NCI-H748 treated with DMSO at 0.1 percent for 48 hours (cell line): ENCODE measurements around the gene LHX5.

Experiments used
- DNase-seq: peaks from one replicate; lab custom pipeline; 2025; lab: John Stamatoyannopoulos, UW

Gene LHX5

DNA sequence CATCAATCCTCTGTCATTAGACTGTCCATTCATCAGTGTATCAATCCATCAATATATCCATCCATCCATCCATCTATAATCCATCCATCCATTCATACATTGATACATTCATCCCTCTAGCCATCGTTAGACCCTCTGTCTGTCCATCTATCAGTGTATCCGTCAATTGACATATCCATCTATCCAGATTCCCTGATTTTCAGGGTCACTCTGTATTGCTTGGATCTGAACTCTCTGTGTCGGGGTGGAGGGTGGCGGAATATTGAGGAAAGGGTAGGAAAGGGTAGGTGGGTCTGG is 32.4 kb downstream of the LHX5 start:
- no peak for DNase-seq

DNA sequence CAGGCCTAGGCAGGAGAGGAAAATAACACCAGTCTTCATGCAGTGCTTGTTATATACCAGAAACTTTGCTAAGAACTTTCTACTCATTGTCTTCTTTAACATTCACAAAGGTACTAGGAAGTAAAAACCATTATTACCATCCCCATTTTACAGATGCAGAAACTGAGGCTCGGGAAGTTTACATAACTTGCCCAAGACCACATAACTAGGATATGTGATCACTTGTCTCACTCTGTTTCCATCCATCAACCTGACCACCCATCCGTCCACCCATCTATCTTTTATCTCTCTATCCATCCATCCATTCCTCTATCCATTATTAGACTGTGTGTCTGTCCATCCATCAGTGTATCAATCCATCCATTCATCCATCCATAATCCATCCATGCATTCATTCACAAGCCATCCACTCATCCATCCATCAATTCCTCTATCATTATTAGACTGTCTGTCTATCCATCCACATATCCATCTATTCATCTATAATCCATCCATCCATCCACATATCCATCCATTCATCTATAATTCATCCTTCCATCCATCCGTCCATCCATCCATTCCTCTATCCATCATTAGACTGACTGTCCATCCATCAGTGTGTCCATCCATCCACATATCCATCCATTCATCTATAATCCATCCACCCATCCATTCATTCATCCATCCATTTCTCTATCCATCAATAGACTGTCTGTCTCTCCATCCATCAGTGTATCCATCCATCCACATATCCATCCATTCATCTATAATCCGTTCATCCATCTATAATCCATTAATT is 33.0 kb downstream of the LHX5 start:
- no peak for DNase-seq

DNA sequence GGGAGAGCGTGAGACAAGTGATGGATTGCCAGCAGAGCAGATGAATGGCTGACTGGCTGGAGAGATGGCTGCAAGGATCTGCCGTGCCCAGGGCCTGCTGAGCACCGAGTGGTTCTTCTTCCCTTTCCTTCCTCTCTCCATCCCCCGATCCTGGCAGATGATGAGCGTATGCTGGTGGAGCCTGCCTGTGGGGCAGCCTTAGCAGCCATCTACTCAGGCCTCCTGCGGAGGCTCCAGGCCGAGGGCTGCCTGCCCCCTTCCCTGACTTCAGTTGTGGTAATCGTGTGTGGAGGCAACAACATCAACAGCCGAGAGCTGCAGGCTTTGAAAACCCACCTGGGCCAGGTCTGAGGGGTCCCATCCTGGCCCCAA is 34.0 kb downstream of the LHX5 start:
- no peak for DNase-seq

DNA sequence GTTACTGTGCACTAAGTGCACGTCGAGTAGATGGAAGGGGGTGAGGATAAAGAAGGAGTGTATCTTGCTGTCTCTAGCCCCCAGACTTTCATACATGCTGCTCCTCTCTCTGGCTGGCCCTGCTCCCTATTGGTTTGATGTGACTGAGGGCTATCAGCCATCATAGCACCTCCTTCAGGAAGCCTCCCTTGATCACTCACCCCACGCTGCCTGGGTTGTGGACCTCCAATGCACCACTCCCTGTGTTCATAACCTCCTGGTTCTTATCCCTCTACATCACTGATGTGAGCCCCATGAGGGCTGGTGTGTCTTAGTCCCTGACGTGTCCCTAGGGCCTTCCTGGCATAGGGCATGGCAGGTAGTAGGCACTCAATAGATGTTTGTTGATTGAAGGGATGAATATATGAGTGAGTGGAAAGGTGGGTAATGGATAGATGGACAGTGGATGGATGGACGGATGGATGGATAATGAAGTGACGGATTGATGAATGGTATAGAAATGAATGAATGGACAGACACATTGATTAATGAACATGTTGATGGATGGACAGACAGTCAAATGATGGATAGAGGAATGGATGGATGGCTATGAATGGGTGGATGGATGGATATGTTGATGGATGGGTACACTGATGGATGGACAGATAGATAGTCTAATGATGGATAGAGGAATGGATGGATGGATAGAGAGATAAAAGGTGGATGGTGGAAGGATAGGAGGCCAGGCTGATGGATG is 34.5 kb downstream of the LHX5 start:
- no peak for DNase-seq

DNA sequence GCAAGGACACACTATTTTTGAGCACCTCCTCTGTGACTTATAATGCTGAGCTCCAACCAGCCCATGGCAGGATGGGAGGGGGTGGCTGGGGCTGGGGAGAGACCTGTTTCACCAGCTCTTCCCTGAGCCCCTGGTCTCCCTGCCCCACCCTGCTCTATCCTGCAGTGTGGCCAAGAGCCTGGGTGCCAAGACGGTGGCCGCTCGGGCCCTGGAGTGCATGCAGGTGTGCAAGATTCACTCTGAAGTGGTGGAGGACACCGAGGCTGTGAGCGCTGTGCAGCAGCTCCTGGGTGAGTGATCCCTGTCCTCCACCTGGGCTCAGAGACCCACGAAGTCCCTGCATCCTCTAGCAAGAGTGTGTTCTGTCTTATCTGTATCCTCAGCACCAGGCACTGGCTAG is 35.1 kb downstream of the LHX5 start:
- DNase-seq: no peak

DNA sequence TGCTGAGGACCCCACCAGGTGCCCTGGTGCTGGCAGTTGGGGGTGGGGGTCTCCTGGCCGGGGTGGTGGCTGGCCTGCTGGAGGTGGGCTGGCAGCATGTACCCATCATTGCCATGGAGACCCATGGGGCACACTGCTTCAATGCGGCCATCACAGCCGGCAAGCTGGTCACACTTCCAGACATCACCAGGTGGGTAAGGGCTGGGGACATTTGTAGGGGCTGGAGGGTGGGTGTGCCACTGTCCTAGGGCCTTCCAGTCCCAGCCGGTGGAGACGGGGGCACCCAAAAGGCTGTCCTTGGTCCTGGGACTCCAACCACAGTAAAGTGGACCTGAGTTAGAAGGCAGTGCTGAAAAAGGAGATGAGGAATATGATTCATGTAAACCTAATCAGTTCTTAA is 36.3 kb downstream of the LHX5 start:
- no peak for DNase-seq

DNA sequence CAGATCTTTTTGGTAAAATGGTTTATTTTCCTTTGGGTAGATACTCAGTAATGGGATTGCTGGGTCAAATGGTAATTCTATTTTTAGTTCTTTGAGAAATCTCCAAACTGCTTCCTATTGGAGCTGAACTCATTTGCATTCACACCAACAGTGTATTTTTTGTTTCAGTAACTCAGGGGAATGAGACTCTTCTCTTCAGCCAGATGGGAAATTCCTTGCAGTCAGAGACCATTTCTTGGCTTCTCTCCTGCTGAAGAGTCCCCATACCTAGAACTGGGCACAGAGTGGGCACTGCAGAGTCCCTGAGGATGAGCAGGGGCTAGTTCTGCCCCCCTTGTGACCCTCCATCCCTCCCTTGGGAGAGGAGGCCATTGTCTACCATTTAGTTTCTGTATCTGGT is 38.7 kb downstream of the LHX5 start:
- DNase-seq: no peak

DNA sequence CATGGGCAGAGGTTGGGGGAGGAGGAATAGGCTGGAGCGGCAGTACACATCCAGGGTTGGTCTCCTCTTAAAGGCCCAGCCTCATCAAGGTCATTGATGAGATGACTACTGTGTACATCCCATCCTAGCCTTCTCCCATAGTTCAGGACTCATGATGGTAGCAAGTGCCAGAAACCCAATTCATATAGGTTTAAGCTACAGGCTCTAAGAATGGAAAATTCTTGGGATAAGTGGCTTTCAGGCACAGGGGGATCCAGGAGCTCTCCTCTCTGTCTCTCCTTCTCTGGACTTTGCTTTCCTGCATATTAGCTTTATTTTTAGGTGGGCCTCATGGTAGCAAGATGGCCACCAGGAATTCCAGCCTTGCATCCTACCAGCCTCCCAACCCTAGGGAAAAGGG is 43.2 kb downstream of the LHX5 start:
- no peak for DNase-seq

DNA sequence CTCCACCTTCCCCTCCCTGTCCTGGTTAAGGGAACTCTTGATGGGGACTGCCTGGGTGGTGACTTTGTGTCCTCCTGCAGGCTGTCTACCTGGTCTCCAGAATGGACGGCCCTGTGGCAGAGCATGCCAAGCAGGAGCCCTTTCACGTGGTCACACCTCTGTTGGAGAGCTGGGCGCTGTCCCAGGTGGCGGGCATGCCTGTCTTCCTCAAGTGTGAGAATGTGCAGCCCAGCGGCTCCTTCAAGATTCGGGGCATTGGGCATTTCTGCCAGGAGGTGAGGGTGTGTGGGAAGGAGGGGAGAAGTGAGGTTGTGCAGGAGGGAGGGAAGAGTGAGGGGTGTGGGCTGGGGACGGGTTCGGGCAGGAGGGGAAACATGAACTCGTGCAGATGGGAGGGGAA is 43.8 kb downstream of the LHX5 start:
- DNase-seq: no peak

DNA sequence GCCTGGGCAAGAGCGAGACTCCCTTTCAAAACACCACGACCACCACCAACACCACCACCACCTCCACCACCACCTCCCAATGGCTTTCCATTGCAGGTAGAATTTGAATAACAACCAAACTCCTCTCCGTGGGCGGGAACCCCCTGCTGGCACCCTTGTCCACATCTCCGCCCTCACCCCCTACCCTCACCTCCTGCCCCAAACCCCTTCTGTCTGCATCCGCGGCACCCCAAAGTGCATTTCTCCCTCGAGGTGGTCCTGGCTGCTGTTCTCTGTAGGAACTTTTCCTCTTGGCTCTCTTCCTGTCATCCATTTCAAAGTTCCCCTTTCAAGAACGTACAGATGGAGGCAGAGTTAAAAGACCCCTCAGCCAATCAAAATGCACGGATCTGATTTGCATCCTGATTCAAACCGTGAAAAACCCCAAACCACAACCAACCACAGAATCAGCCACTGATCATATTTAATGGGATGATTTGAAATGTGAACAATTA is 45.7 kb downstream of the LHX5 start:
- DNase-seq: no peak

DNA sequence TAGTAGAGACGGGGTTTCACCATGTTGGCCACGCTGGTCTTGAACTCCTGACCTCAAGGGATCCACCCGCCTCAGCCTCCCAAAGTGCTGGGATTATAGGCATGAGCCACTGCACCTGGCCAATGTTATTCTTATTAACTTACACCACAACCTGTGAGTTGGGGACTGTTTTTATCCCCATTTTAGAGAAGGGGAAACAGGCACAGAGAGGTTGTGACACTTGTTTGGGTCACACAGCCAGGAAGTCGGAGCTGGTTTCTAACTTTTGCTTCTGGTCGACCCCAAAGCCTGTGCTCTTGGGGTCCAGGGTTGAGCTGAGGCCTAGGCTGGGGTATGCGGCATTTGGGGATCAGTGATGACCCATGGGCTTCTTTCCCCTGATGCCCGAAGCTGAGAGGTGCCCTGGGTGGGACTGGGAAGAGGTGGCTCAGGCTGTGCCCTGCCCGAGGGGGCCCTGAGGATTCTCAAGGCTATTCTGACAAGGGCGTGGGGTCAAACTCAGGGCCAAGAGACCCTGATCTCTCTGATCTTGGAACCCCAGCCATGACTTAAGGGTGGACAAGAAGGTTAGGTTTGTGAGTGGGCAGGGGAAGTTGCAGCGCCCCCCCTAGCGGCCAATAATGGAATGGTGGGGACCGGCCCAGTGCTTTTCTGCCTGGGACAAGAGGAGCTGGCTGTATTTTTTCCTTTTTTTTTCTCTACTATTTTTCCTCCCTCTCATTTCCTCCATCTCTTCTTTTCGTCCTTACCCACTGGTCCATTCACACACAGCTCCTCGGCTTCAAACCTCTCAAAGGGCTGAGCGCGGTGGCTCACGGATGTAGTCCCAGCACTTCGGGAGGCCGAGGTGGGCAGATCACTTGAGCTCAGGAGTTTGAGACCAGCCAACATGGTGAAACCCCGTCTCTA is 46.5 kb downstream of the LHX5 start:
- no peak for DNase-seq

DNA sequence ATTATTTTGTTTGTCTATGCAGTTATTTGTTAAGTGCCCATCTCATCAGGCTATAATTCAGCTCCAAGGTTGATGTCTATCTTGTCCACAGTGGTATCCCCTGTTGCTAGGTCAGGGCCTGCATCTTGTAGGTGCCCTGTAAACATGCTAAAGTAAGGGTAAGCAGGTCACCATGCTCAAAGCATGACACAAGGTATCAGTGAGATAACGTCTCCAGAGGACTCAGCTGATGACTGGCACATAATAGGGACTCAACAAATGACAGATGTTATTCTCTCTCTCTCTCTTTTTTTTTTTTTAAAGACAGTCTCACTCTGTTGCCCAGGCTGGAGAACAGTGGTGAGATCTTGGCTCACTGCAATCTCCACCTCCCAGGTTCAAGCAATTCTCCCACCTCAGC is 47.2 kb downstream of the LHX5 start:
- DNase-seq: no peak

DNA sequence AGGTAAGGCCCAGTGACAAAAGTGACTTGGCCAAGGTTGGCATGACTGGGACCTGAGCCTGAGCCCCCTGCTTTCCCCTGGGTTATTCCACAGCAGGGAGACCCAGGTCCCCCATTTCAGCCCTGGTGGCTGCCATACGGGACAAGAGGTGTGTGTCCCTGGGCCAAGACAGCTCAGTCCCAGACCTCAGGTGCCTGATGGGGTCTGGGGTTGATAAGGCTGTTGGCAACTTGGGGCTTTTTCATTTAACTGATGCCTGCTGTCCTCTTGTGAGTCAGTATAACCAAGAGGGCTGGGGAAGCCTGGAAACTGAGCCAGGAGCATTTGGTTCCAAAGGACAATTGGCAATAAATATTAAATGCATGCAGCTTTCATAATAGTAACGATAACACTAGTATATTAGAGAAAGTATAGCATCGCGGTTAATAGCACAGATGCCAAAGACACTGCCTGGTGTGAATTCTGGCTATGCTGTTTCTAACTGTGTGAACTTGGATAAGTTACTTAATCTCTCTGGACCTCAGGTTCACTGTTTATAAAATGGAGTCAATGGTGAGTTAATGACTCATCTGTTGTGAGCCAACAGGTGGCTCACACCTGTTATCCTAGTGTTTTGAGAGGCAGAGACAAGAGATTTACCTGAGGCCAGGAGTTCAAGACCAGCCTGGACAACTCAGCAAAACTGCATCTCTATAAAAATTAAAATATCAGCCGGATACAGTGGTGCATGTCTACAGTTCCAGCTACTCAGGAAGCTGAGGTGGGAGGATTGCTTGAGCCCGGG is 48.6 kb downstream of the LHX5 start:
- no peak for DNase-seq

DNA sequence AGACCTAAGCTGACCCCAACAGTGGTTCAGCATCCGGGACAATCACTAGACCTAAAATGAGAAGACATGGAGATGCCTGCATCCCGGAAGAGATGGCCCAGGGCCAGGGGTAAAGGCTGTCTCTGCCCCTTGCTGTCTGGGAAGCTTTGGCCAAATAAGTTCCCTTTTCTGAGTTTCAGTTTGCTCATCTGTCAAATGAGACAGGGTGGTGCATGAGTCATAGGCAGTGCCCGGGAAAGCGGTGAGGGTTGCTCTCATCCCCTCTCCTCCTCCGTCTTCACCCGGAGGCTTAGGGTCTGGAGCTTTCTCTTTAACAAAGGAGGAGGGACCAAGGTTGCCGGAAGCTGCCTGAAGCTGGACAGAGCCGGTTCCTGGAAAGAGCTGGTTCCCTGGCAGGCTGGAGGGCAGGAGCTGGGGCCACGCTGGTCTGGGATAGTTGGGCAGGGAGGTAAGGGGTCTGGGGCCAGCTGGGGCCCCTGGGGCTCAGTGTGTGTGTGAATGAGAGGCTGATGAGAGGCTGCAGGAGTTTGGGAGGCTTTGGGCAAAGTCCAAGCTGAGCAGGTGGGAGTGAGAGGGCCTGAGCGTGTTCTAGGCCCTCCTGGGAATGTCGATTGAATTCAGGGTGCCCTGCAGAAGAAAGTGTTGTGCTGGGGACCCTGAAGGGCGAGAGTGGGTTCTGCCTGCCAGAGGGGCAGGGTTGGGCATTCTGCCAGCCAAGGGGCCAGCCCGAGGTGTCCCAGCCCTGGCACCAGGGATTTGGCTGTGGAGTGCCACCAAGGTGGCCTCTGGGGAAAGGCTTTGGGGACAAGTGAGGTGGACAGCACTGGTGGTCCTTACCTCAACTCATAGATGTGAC is 49.4 kb downstream of the LHX5 start, which contains the start of gene SDSL:
Gene SDSL (plus strand): TSS at position 351 of the 856 bp plus-strand sequence. CDS start 5,603 bp downstream, outside the sequence.
- no peak for DNase-seq

DNA sequence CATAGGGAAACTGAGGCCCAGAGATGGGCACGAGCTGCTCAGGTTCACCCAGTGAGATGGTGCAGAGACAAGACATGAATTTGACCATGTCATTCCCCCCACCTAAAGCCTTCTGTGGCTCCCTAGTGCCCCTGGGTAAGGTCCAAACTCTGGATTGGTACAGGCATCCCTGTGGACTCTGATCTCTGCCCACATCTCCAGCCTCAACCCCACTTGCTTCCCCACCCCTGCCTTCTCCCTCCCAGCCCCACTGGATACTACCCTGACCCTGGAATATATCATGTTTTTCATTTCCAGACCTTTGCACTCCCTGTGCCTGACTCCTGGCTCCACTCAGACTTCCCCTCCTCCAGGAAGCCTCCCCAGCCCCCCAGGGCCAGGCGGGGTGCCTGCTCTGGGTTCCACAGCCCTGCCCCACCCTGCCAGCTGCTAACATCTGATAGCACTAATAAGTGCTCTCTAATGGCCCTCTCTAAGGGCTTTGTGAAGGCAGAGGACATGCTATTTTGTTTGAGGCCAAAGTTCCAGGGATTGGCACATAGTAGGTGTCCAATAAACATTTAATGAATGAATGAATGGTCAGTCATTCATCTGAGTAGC is 50.6 kb downstream of the LHX5 start:
- DNase-seq: no peak

DNA sequence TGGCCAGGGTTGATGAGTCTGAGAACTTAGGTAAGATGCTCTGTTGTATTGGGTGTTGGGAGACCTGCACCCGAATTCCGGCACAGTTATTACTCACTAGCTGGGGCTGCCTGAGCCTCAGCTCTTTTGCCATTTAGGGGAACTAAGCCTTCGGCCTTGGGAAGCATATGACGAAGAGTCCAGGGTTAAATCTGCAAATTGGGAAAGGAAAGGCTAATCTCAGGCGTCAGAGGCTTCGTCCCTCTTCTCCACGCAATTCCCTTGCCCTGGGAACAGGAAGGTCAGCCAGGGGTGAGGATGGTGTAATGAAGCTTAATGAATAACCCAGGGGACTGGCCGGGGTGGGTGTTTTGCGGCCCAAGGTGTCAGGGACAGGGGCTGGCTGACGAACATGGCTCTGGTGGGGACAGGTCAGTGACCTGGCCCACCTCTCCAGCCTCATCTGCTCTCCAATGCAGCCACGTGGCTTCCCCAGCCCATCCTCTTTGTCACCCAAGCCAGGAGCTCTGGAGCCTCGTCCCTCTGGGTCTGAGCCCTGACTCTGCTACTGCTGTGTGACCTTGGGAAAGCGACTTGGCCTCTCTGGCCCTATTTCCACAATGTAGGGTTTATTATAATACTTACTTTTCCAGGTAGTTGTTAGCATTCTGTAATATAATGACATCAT is 53.3 kb downstream of the LHX5 start:
- no peak for DNase-seq

DNA sequence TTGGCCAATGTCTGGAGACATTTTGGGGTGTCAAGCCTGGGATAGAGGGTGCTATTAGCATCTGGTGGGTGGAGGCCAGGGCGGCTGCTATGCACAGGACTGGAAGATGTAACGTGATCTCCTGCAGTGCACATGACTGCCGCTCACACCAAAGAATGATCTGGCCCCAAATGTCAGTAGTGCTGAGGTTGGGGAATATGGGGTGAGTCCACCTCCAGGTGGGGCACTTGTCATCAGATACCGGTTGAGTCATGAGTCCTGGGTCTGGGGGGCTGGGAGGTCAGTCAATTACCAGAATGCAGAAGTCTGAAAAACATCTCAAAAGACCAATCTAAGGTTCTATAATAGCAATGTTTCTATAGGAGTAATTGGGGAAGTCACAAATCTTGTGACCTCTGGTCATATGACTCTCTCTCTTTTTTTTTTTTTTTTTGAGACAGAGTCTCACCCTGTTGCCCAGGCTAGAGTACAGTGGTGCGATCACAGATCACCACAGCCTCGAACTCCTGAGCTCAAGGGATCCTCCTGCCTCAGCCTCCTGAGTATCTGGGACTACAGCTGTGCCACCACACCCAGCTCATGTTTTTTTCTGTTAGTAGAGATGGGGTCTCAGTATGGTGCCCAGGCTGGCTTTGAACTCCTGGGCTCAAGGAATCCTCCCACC is 55.4 kb downstream of the LHX5 start:
- DNase-seq: no peak

DNA sequence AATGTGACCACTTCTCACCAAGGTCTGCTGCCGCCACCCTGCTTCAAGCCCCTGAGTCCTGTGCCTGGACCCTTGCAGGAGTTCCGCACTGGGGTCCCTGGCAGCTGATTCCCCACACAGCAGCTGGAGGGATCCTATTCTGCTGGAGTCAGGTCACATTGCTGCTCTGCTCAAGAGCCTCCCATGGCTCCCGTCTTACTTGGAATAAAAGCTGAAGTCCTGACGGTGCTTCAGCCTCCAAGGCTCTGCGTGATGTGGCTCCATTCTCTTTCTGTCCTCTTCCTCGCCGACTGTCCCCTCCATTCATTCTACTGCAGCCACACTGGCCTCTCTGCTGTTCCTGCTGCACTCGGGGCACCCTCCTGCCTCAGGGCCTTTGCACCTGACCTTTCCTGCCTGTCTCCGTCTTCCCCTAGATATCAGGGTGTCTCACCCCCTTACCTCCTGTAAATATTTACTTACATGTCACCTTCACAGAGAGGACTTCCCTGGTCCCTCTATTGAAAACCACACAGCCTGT is 57.1 kb downstream of the LHX5 start:
- no peak for DNase-seq

DNA sequence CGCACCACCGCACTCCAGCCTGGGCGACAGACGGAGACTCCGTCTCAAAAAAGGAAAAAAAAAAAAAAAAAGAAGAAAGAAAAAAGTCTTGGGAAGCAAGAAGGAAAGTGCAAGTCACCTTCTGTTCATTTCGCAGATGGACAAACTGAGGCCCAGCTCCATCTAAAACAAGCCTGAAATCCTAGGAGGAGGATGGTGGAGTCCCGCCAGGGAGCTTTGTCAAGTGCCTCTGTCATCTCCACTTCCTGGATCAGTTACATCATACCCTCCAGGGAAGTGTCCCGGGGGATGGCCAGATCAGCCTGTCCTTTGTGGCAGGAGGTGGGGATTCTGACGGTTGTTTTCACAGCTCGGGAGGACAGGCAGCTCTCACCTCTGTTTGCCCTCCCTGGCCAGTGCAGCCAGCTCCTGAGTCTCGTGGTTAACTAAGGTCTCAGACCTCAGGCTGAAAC is 58.2 kb downstream of the LHX5 start:
- DNase-seq: no peak
